HCT116 (cell line): ENCODE measurements around the gene ELFN1. TPM values are rescaled to one million over a fixed set of nuclear protein-coding genes. Genes with fewer than 3 reads are reported as not detected.

Experiments used
- ATAC-seq: fragments of 200-7000 bp; cut with Tn5 transposase; 2 replicates; pipeline ENCODE4 v1.9.1; 2020; ENCODE audit warnings: mild to moderate bottlenecking, moderate library complexity
- BruUV-seq: library from RNA; stranded (reverse); fragments of 400-500 nt; replicated peaks from 2 replicates; lab custom pipeline; 2021; lab: Mats Ljungman, UMichigan
- CTCF ChIA-PET: fragments of 300-600 bp; sonication (Branson Sonifier 250); formaldehyde crosslinking; loops from one replicate; lab custom pipeline; 2021; ENCODE audit warnings: antibody characterized with exemption; lab: Charles Lee
- POLR2A ChIA-PET: fragments of 300-600, 350-600 bp; sonication (Branson Sonifier 250); formaldehyde crosslinking; loops from one replicate; lab custom pipeline; 2021; ENCODE audit warnings: antibody characterized with exemption; lab: Charles Lee
- RAD21 ChIA-PET, 2 experiments: fragments of 300-600 bp; sonication (Branson Sonifier 250); formaldehyde crosslinking; loops; one replicate each; lab custom pipeline; 2023; ENCODE audit warnings: low total read pairs in 2 of 2; ENCODE audit not compliant: uncharacterized antibody in 2 of 2, unreplicated experiment in 2 of 2, low non-redundant PET in 1 of 2; lab: Charles Lee
- DNase-seq: peaks from one replicate; pipeline ENCODE4 v3.0.0-alpha.2; 2010; ENCODE audit warnings: low read depth, low spot score
- H2AFZ ChIP-seq: fragments of 200-600 bp; shearing (Covaris generic), sonication (generic); 2 replicates; pipeline ENCODE4 v1.6.1; 2017; ENCODE audit warnings: low read depth, mixed run types, mixed read lengths, antibody characterized with exemption, low read length; ENCODE audit not compliant: poor library complexity, severe bottlenecking
- H3K27ac ChIP-seq: 2 replicates; pipeline ENCODE4 v1.5.1; 2012; ENCODE audit warnings: low read depth, low read length
- H3K27me3 ChIP-seq: fragments of 200-600 bp; sonication (generic); 2 replicates; pipeline ENCODE4 v1.6.1; 2016; ENCODE audit warnings: mixed run types, low read length, mixed read lengths; ENCODE audit not compliant: insufficient read depth
- H3K36me3 ChIP-seq, 2 experiments: fragments of 200-500 bp in 1 of 2; fragments of 200-600 bp in 1 of 2; sonication (Bioruptor generic) in 1 of 2; sonication (generic) in 1 of 2; 2 replicates each; pipeline versions ENCODE4 v1.5.1 to v1.6.1; 2014 to 2016; ENCODE audit warnings: low read length in 2 of 2, inconsistent platforms in 1 of 2, mixed read lengths in 1 of 2, mixed run types in 1 of 2; ENCODE audit not compliant: insufficient read depth in 2 of 2, control insufficient read depth in 1 of 2
- H3K4me1 ChIP-seq, 2 experiments: fragments of 200-600 bp in 1 of 2; sonication (generic) in 1 of 2; 2 replicates each; pipeline versions ENCODE4 v1.5.1 to v1.6.1; 2012 to 2017; ENCODE audit warnings: low read length in 2 of 2, inconsistent platforms in 1 of 2, mild to moderate bottlenecking in 1 of 2, mixed read lengths in 1 of 2, mixed run types in 1 of 2, moderate library complexity in 1 of 2; ENCODE audit not compliant: insufficient read depth in 2 of 2, control insufficient read depth in 1 of 2
- H3K4me2 ChIP-seq: fragments of 200-600 bp; sonication (generic); 2 replicates; pipeline ENCODE4 v1.6.1; 2017; ENCODE audit warnings: mixed run types, low read length, mixed read lengths
- H3K4me3 ChIP-seq, 2 experiments: fragments of 200-600 bp in 1 of 2; sonication (generic) in 1 of 2; replicated peaks in 1 of 2; 2 replicates each; pipeline ENCODE4 v1.5.1; 2011 to 2016; ENCODE audit warnings: low read length in 2 of 2, control low read depth in 1 of 2, low read depth in 1 of 2, mild to moderate bottlenecking in 1 of 2, mixed read lengths in 1 of 2, mixed run types in 1 of 2
- H3K79me2 ChIP-seq: fragments of 200-600 bp; sonication (generic); 2 replicates; pipeline ENCODE4 v1.6.1; 2017; ENCODE audit warnings: mild to moderate bottlenecking, mixed run types, low read length, moderate library complexity, mixed read lengths; ENCODE audit not compliant: insufficient read depth
- H3K9ac ChIP-seq: fragments of 200-600 bp; sonication (generic); 2 replicates; pipeline ENCODE4 v1.6.1; 2016; ENCODE audit warnings: low read length, mixed read lengths
- H3K9me2 ChIP-seq: fragments of 200-600 bp; sonication (generic), shearing (Covaris generic); 2 replicates; pipeline ENCODE4 v1.6.1; 2017; ENCODE audit warnings: mixed run types, mild to moderate bottlenecking, moderate library complexity; ENCODE audit not compliant: insufficient read depth
- H3K9me3 ChIP-seq, 2 experiments: fragments of 200-500 bp in 1 of 2; fragments of 200-600 bp in 1 of 2; sonication (Bioruptor generic) in 1 of 2; sonication (generic) in 1 of 2; 2 replicates each; pipeline ENCODE4 v1.6.1; 2014 to 2017; ENCODE audit warnings: low read length in 2 of 2, mixed read lengths in 2 of 2, inconsistent platforms in 1 of 2, low read depth in 1 of 2, mild to moderate bottlenecking in 1 of 2, mixed run types in 1 of 2, moderate library complexity in 1 of 2; ENCODE audit not compliant: control insufficient read depth in 1 of 2, insufficient read depth in 1 of 2
- H4K20me1 ChIP-seq: fragments of 200-600 bp; sonication (generic), shearing (Covaris generic); 2 replicates; pipeline ENCODE4 v1.6.1; 2017; ENCODE audit warnings: mixed run types, mild to moderate bottlenecking, moderate library complexity; ENCODE audit not compliant: insufficient read depth
- CBX3 ChIP-seq: IDR thresholded peaks from 2 replicates; pipeline ENCODE4 v1.6.1; 2012; ENCODE audit warnings: low read depth
- EZH2 ChIP-seq: fragments of 200-600 bp; sonication (generic); IDR thresholded peaks from 2 replicates; pipeline ENCODE4 v1.6.1; 2017; ENCODE audit warnings: antibody characterized with exemption, mixed run types
- EZH2phosphoT487 ChIP-seq: fragments of 200-600 bp; IDR thresholded peaks from 2 replicates; pipeline ENCODE4 v1.6.1; 2018; ENCODE audit warnings: antibody characterized with exemption, borderline replicate concordance
- FOSL1 ChIP-seq: IDR thresholded peaks from 2 replicates; pipeline ENCODE4 v1.6.1; 2012; ENCODE audit warnings: low read depth
- JUND ChIP-seq: IDR thresholded peaks from 2 replicates; pipeline ENCODE4 v1.6.1; 2012
- POLR2A ChIP-seq: IDR thresholded peaks from 2 replicates; pipeline ENCODE4 v1.7.0; 2011; ENCODE audit warnings: borderline replicate concordance; ENCODE audit not compliant: insufficient read depth, insufficient read length; ENCODE audit errors: extremely low read depth
- RAD21 ChIP-seq: IDR thresholded peaks from 2 replicates; pipeline ENCODE4 v1.6.1; 2012; ENCODE audit warnings: low read depth, mild to moderate bottlenecking
- REST ChIP-seq: IDR thresholded peaks from 2 replicates; pipeline ENCODE4 v1.6.1; 2012; ENCODE audit warnings: low read depth
- SIN3A ChIP-seq: IDR thresholded peaks from 2 replicates; pipeline ENCODE4 v1.6.1; 2012; ENCODE audit warnings: low read depth
- SP1 ChIP-seq: IDR thresholded peaks from 2 replicates; pipeline ENCODE4 v1.6.1; 2012; ENCODE audit warnings: low read depth
- TCF7L2 ChIP-seq: IDR thresholded peaks from 2 replicates; pipeline ENCODE4 v1.7.0; 2011; ENCODE audit warnings: borderline replicate concordance, inconsistent platforms; ENCODE audit not compliant: insufficient read depth, insufficient read length; ENCODE audit errors: extremely low read depth
- YY1 ChIP-seq: IDR thresholded peaks from 2 replicates; pipeline ENCODE4 v1.6.1; 2011; ENCODE audit warnings: low read length, low read depth, moderate library complexity, mild to moderate bottlenecking; ENCODE audit not compliant: insufficient replicate concordance; ENCODE audit errors: extremely low read depth
- intact Hi-C: fragments of 100-400 bp; cut with micrococcal nuclease; formaldehyde crosslinking; loops from 2 replicates; pipeline ENCODE4 v1.10.0; 2022
- total RNA-seq: library from RNA; stranded (reverse); gene quantifications from one replicate; pipeline ENCODE4 v1.2.1, GENCODE V29; 2021; ENCODE audit not compliant: unreplicated experiment
- TF ChIP-seq, protein P1 (sequence below): IDR thresholded peaks from 2 replicates; pipeline ENCODE4 v1.6.1; 2012
- TF ChIP-seq, protein P2 (sequence below): IDR thresholded peaks from 2 replicates; pipeline ENCODE4 v1.6.1; 2012

Gene ELFN1
- total RNA-seq, 1 experiment from 2014 or later = 4.4 TPM

DNA sequence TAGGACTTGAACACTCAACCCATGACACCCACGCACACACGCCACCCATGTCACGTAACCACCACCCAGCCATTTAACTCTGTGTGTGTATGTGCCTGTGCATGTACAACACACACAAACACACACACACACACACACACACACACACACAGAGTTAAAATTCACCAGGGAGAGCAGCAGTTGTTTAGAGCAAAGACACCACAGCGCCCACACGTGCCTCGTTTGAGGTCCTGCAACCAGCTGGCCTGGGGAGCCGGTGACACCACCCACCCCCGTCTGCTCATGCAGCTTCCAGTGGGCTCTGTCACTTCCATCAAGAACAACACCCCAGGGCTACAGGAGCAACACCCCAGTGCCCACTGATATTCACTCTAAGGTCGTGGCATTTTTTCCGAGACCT is 97.4 kb downstream of the ELFN1 start (continued):
- TF ChIP-seq, protein P1, sequence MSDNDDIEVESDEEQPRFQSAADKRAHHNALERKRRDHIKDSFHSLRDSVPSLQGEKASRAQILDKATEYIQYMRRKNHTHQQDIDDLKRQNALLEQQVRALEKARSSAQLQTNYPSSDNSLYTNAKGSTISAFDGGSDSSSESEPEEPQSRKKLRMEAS = no peak
- peak; percentile 31 for TF ChIP-seq RAD21
- TF ChIP-seq, all 23 proteins: peak for 2

- Histone ChIP-seq H4K20me1 (no peaks in the 10 kb centered on the region), H3K27ac (no peak overlapping the region), H3K9me3 (no peaks in the 10 kb centered on the region), H2AFZ (no peak overlapping the region), H3K4me3 (no peak overlapping the region), H3K36me3 (no peaks in the 10 kb centered on the region), H3K4me2 (no peak overlapping the region), H3K27me3 (no peaks in the 10 kb centered on the region), H3K9me2 (no peaks in the 10 kb centered on the region), H3K9ac (no peak overlapping the region), H3K4me1 (no peaks in the 10 kb centered on the region), H3K79me2 (no peaks in the 10 kb centered on the region)
- peak; percentile 15 for DNase-seq
- POLR2A ChIA-PET = no interaction called here
- intact Hi-C loops = no loop called here
- TF ChIP-seq CBX3 = no peak
- TF ChIP-seq FOSL1 = no peak
- TF ChIP-seq SP1 = peak; percentile 55; the same call in 1 of the 2 replicates
- BruUV-seq = no TSS peak
- peak; percentile 62; the same call in 1 of the 2 replicates for ATAC-seq
- CTCF ChIA-PET = no interaction called here
- RAD21 ChIA-PET = no interaction called here
Observed at GRCh38 chr7:1768832-1769231, 98.8 kb downstream of the ELFN1 start.

DNA sequence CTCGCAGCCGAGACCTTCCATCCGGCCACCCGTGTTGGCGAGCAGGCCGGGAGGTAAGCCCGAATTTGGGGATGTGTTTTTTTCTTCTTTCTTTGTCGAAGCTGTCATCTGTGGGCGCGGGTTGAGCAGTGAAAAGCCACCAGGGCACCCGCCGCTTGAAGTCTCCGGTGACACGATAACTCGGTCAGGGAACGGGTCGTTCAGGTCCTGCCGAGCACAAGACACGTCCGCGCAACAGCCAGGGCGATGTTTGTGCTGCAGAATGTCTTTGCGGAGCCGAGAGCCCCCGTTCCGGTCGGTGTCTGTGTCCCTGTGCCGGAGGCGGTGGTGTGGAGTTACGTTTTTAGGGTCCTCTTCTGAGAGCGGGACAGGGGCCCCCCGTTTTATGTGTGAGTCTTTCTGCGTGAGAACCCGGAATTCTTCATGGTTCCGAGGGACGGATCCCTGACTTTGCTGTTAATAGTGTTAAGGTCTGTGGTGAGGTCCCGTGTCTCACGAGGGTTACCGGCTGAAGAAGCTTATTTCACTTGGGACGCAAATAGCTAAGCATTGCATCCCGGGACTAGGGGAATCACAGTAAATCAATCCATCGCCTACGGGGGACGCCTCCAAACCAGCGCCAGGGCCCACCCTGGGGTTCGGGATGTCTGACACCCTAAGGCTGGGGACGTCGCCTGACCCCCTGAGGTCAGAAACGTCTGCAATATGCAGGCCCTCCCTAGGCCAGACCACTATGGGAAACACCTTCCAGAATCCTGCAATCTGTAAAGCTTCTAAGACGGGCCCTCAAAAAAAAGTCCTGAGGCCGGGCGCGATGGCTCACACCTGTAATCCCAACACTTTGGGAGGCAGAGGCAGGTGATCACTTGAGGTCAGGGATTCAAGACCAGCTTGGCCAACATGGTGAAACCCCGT is 99.5 kb downstream of the ELFN1 start:
- H3K9ac ChIP-seq = no peak overlapping the region
- POLR2A ChIA-PET = no interaction called here
- no peaks in the 10 kb centered on the region for H3K27me3 ChIP-seq
- H3K27ac ChIP-seq = no peak overlapping the region
- H3K36me3 ChIP-seq = no peaks in the 10 kb centered on the region
- no peak for DNase-seq
- H3K4me2 ChIP-seq = no peak overlapping the region
- no peaks in the 10 kb centered on the region for H3K4me1 ChIP-seq
- no peak for ATAC-seq
- no TSS peak for BruUV-seq
- H4K20me1 ChIP-seq = no peaks in the 10 kb centered on the region
- H3K4me3 ChIP-seq = no peak overlapping the region
- no peak overlapping the region for H2AFZ ChIP-seq
- intact Hi-C loops = no loop called here
- no peaks in the 10 kb centered on the region for H3K9me2 ChIP-seq
- CTCF ChIA-PET = no interaction called here
- H3K79me2 ChIP-seq = no peaks in the 10 kb centered on the region
- no peaks in the 10 kb centered on the region for H3K9me3 ChIP-seq
- RAD21 ChIA-PET = no interaction called here
- TF ChIP-seq YY1 (no peak), FOSL1 (no peak), EZH2 (no peak), SIN3A (no peak), EZH2phosphoT487 (no peak), REST (no peak), JUND (no peak), TCF7L2 (no peak), POLR2A (no peak)
- TF ChIP-seq, protein P2, sequence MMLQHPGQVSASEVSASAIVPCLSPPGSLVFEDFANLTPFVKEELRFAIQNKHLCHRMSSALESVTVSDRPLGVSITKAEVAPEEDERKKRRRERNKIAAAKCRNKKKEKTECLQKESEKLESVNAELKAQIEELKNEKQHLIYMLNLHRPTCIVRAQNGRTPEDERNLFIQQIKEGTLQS = no peak
